Stimulated activated naive CD4-positive, alpha-beta T cell (primary cell): ENCODE results near the gene SCUBE3.

Source experiments
- DNase-seq, 6 experiments: peaks; one replicate each; lab custom pipeline; 2025; lab: John Stamatoyannopoulos, UW

The SCUBE3 gene

GRCh38 chr6:35181933-35182612 lies 31.7 kb upstream of the SCUBE3 start:
- DNase-seq = no peak

GRCh38 chr6:35183281-35183680 lies 30.5 kb upstream of the SCUBE3 start:
- DNase-seq = no peak

- no peak for DNase-seq
Measured at GRCh38 chr6:35183935-35184334, 29.8 kb upstream of the SCUBE3 start.

- DNase-seq = no peak
Measured at GRCh38 chr6:35184580-35185301, 29.0 kb upstream of the SCUBE3 start.

- no peak for DNase-seq
Measured at GRCh38 chr6:35185302-35185681, 28.5 kb upstream of the SCUBE3 start.

- no peak for DNase-seq
Measured at GRCh38 chr6:35185971-35186370, 27.8 kb upstream of the SCUBE3 start.

- DNase-seq = no peak
Measured at GRCh38 chr6:35186571-35186970, 27.2 kb upstream of the SCUBE3 start.

GRCh38 chr6:35188886-35189285 lies 24.9 kb upstream of the SCUBE3 start:
- DNase-seq = no peak

GRCh38 chr6:35190306-35190705 lies 23.4 kb upstream of the SCUBE3 start:
- DNase-seq = no peak

- no peak for DNase-seq
Measured at GRCh38 chr6:35191889-35192288, 21.9 kb upstream of the SCUBE3 start.

- DNase-seq = no peak
Measured at GRCh38 chr6:35192301-35192860, 21.4 kb upstream of the SCUBE3 start.

- DNase-seq = no peak
Measured at GRCh38 chr6:35194390-35194789, 19.4 kb upstream of the SCUBE3 start.

GRCh38 chr6:35195120-35195780 lies 18.5 kb upstream of the SCUBE3 start:
- no peak for DNase-seq

- DNase-seq = no peak
Measured at GRCh38 chr6:35197196-35197595, 16.6 kb upstream of the SCUBE3 start.

GRCh38 chr6:35199866-35200265 lies 13.9 kb upstream of the SCUBE3 start:
- no peak for DNase-seq

GRCh38 chr6:35202066-35202546 lies 11.7 kb upstream of the SCUBE3 start:
- no peak for DNase-seq

- DNase-seq = no peak
Measured at GRCh38 chr6:35203152-35203670, 10.5 kb upstream of the SCUBE3 start.

- no peak for DNase-seq
Measured at GRCh38 chr6:35203680-35204079, 10.1 kb upstream of the SCUBE3 start.

- no peak for DNase-seq
Measured at GRCh38 chr6:35206346-35206745, 7.4 kb upstream of the SCUBE3 start.

GRCh38 chr6:35208419-35208818 lies 5.3 kb upstream of the SCUBE3 start:
- no peak for DNase-seq

GRCh38 chr6:35209081-35209480 lies 4.7 kb upstream of the SCUBE3 start:
- no peak for DNase-seq

- DNase-seq = no peak
Measured at GRCh38 chr6:35209622-35210247, 4.0 kb upstream of the SCUBE3 start.
